Prostate gland (tissue), 2 donors: ENCODE results near the gene TMC1.
"Not testable (repeated sequence)": the region's sequence is repeated elsewhere in the genome, so short reads cannot be mapped to it uniquely, and the experiment has no call there.

Experiments used
- CTCF ChIP-seq, 4 experiments: fragments of 200-600 bp in 2 of 4; fragments of 450-650 bp in 2 of 4; sonication (generic) in 2 of 4; IDR thresholded peaks; 1 replicate in 3 of 4; 2 replicates in 1 of 4; pipeline ENCODE4 v1.5.1; 2016 to 2019; ENCODE audit warnings: antibody characterized with exemption in 4 of 4, mild to moderate bottlenecking in 2 of 4, moderate library complexity in 2 of 4
- POLR2A ChIP-seq: fragments of 450-650 bp; IDR thresholded peaks from one replicate; pipeline ENCODE4 v1.6.1; 2016; ENCODE audit warnings: antibody characterized with exemption, mild to moderate bottlenecking

- TF ChIP-seq CTCF (IDR thresholded peaks at IDR 0.05); POLR2A: not testable (repeated sequence)
These were observed 33.7 kb upstream of the TMC1 start for GRCh38 chr9:72487665-72488064.
